GM21526 (cell line): Measurements from ENCODE around the gene STIM2.
A peak's percentile ranks its signal among the peaks of the same experiment; 100 is the strongest.

Experiments used
- ATAC-seq: cut with Tn5 transposase; IDR thresholded peaks from one replicate; pipeline ENCODE4 v1.9.1; 2021; ENCODE audit warnings: moderate library complexity; ENCODE audit not compliant: unreplicated experiment, low FRiP score

The STIM2 gene

DNA sequence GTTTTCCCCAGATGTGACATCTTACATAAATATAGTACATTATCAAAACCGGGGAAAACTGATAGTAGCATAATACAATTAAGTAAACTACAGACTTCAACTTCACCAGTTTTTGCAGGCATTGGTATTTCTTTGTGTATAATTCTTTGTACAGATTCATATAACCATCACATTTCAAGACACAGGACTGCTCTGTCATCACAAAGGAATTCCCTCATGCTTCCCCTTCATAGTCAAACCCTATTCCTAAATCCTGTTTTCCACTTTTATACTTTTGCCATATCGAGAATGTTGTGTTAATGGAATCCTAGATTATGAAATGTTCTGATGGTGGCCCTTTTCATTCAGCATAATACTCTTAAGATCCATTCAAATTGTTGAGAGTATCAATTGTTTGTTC lies 36.0 kb downstream of the STIM2 start:
- ATAC-seq, result no peak

DNA sequence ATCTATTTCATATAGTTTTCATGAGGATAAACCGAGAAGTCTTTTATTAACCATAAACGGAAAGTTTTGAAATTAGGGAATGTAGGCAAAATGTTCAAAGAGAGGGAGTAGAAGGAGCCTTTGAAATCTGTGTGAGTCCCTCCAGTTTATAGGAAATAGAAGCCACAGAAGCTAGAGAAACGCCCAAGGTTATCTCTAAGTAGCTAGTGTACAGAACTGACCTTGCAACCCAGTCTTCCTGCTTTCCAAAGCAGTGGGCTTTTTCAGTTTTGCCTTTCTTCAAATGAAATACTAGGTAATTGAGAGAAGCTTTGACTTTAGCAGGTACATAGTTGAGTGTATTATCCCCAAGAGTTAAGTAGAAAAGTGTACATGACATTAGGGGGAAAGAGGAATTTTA lies 39.4 kb downstream of the STIM2 start:
- no peak for ATAC-seq

DNA sequence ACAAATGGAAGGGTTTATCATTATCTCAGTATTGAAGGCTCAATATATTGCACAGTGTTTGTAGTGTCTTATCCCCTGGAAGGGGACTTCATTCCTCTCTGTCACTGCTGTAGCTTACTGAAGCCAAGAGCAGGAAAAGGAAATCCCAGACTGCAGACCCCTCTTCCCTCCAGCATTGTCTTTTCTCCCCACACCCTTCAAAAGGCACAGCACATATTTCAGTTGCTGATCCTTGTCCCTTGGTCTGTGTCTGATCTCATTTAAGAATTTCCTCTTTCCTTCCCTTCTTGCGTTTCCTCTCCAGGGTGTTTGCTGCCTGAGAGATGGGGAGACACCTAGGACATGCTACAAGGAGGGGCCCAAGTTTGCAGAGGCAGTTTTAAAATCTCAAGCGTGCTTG lies 40.1 kb downstream of the STIM2 start:
- ATAC-seq, result no peak

DNA sequence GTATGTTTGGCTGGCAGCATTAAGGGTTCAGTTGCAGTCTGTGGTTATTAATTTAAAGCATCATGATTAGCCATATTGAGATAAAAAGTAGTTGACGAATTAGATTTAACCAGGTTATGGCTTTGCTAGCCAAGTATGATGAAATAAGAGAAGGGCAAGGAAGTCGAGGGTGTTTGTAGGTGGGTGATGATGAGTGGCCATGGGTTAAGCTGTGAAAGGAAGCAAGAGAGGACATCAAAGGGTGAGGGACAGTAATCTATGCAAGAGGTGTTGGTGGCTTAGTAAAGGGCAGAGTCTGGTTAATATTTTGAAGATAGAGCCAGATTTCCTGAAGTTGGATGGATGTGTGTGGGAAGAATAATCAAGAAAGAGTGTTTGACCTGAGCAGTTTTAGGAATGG lies 44.5 kb downstream of the STIM2 start:
- ATAC-seq, result no peak

DNA sequence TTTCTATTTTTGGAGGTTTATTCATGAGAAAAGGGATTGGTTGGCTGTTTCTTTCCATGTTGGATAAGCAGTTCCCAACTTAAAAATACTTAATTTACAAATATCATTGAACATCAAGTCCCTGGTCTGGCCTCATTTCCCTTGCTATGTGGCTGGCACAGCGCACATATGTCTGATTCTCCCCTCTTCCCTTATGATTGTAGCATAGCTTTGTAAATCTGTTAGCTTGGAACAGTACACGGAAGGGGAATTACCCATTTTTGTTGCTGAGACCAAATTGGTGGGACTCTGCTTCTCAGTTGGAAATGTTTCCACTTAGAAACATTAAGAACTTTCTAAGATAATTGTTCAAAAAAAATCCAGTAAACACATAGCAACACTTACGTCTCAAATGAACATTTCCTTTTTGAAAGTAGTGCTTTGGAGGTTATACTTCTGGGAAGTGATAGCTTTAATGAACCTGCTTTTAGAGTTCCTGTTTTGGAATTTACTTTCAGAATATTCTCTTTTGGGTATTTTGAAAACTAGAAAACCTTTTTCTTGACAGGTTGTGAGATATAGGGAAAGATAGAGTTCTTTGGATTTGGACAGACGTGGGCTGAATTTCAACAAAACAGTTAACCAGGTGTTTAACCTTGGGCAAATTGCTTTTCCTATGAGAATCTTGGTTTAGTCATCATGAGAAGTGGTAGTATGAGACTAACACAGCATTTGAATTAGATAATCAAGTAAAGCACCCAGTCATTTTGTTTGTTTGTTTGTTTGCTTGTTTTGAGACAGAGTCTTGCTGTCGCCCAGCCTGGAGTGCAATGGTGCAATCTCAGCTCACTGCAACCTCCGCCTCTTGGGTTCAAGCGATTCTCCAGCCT lies 47.3 kb downstream of the STIM2 start:
- no peak for ATAC-seq

DNA sequence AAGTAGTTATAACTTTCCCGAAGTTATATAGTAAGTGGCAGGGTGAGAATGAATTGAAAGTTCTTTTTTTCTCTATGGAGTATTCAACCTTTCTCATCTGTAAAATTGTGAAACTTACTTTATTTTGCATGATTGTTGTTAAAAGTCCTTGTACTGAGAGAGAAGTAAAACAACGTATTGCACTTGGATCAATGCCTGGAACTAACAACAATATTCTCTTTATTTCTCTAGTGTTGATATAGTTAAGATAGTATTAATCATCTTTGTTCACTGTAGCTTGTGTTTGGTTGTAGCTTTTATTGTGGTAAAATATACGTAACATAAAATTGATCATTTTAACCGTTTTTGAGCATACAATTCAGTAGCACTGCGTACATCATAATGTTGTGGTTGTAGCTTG lies 48.7 kb downstream of the STIM2 start:
- ATAC-seq, result no peak

DNA sequence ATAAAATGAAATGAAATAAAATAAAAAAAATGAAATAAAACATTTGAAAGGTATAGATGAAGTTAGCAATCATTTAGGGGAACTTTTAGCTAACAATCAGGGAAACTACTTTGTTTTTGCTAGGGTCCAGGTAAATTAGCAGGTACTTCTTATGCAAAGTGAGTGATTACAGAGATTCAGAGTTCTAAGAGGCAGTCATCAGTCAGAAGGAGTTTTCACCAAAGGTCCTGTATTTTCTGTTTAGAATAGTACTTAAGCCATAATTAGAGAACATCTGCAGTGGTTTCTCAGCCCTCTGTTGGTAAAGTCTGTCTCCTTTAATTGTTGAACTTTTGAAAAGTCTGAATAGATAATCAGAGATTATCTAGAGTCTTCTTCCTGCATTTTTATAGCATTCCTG lies 50.6 kb downstream of the STIM2 start:
- ATAC-seq, result no peak

DNA sequence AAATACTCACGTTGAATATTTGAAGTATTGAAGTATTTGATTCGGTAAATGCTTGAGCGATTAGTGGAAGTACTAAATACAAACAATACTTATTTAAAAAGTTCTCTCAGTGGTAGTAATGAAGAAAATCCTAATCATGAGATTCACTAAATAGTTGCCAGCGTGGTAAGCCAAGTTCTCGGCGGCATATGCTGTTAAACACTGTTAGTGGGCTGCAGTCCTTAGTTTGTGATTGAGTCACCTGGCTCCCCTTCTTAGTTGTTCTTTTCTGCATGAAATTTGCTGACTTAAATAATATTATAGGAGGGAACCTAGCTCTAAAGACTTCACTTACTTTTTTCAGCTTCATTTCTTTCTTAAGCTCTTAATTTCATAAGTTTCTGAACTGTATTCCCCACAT lies 51.4 kb downstream of the STIM2 start:
- no peak for ATAC-seq

DNA sequence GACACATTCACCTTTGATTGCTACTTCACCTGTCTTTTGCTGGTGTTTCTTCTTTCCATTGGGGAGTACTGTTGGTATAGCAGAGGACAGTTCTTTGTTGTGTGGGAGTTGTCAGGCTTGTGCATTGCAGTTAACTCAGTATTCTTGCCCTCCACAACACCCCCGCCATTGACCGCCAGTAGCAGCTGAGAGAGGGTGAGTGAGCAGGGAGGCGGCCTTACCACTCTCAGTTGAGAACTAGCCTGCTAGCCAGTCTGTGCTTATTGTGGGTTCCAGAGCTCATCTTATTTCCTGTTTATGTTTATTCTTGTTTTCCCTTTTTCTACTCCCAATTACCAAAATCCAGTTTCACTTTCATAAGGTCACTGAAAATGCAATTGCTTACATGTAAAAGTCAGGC lies 52.2 kb downstream of the STIM2 start:
- no peak for ATAC-seq

DNA sequence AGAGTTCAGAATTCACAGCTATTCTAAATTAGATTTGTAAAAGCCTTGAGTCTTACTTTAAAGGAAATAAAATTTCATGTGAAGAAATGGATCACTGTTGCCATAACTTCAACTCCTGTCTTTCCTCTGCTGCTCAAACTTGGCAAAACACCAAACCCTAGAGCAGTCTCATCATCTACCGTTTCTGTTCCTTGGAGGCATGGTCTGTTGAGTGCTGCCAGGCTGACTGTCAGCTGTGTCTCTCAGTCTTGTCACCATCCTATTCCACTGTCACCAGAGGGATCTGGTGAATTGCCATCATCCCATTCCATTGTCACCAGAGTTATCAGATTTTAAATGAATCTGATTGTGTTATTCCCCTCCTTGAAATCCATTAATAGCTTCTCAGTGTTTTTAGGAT lies 55.6 kb downstream of the STIM2 start:
- no peak for ATAC-seq

DNA sequence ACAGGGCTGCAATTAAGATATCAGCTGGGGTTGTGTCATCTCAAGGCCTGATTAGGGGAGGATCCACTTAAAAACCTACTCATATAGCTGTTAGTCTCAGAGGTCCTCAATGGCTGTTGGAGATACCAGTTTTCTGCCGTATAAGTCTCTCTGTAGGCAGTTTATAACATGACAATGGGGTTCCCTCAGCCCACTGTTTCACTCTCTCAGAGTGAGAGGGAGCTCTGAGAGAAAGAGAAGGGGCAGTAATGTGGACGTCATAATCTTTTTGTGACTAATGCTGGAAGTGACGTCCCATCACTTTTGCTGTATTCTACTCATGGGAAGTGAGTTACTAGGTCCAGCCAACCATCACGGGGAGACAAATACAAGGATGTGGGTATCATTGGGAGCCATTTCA lies 70.3 kb downstream of the STIM2 start:
- ATAC-seq, result no peak

DNA sequence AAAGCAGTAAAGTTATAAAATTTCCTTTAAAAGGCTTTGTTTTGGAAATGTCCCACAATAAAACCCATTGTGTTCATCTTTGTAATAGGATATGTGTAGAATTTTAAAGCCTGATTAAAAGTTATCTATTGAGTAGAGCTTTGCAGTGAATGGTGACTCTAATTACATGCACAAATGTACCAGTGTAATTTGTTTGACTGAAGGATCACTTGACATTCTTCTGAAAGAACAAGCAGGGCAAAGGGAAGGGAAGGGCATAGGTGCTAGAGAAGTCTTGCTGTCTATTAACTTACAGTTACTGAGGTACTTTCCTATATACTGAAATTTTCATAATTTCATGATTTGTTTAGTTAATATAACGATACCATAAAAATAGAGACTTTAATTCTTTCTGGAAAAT lies 70.8 kb downstream of the STIM2 start:
- ATAC-seq, result no peak

DNA sequence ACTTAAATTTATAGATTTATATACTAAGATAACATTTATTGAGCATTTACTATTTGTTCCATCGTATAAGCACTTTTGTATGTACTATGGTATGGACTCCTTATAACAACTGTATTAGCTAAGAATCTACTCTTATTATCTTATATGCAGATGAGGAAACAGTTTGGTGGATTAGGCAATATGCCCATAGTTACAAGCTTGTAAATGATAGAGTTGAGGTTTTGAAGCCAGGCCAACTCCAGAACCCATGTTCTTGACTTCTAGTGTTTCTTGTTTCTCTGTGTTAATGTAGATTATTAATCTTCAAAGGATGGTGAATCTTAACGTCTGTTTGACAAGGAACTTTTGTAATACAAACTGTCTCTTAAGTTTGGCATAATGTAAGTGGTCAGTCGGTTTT lies 71.3 kb downstream of the STIM2 start:
- no peak for ATAC-seq

DNA sequence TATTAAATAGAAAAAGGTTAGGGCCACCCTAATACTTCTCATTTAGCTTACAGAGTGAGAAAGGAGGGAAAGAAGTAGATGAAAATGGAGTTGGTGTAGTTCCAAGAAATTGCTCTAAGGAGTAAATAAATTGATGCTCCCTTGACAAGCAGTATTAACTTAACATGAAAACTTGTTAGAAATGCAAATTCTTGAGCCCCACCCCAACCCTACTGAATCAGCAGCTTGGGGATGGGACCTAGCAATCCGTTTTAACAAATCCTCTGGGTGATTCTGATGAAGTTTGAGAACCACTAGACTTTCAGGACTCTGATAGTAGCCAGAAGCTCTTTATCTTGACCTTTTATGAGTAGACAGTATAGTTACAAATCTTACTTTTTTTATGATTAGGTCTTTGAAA lies 74.8 kb downstream of the STIM2 start:
- ATAC-seq, result no peak

DNA sequence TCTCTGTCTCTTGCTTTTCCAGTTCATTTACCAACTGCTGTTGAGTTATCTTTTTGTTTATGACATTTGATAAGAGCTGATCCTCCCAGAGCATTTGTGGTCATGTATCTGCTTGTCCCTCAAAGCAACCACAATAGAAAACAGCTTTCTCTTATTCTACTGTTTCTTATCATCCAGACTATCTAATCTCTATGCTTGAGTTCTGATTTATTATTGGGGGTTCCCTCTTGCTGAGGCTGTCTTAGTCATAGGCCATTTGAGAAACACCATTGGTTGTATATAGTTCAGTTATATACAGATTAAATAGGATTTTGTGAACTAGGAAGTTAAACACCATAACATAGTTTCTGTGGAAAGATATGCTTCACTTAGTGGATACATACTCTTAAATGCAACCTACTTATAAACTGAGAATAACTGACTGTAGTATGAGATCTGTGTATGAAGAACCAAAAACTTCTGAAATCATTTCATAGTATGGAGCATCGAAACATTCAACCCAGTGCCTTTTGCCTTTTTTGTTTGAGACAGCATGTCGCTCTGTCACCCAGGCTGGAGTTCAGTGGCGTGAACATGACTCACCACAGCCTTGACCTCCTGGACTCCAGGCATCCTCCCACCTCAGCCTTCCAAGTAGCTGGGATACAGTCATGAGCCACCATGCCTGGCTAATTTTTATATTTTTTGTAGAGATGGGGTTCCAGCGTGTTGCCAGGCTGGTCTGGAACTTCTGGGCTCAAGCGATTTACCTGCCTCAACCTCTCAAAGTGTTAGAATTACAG lies 75.8 kb downstream of the STIM2 start:
- ATAC-seq, result no peak

DNA sequence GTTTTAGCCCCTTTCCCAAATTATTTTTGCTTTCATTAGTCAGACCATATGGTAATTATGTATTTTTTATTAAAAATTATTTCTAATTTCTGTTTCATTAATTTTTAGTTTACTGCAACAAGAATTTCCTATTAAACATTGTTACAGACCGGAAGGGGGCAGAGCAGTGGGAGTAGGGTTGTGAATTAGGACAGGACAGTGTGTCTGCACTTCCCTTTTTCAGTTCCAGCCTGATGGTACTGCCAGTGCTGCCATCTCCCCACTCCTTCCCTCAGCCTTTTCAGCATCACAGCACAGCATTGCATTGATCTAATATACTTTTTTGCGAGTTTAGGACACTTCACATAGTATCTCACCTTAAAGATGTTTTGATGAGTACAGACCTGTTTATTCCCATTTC lies 76.5 kb downstream of the STIM2 start:
- ATAC-seq, result peak; percentile 52

DNA sequence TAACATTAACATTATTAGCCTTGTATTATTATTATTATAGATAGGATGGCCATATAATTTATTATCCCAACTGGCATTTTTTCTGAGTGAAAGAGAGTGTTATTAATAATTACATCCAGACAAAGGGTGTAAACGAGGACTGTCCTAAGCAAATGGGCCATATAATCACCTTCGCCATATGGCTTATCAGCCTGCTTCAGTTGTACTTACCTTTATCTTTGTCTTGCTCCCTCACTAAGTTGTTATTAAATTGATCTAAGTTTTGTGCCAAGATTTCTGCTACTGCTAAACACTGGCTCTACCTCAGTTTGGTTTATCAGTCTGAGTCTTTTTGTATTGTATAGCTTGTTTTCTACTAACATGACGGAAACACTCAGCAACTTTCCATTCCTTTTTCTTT lies 76.9 kb downstream of the STIM2 start:
- no peak for ATAC-seq

DNA sequence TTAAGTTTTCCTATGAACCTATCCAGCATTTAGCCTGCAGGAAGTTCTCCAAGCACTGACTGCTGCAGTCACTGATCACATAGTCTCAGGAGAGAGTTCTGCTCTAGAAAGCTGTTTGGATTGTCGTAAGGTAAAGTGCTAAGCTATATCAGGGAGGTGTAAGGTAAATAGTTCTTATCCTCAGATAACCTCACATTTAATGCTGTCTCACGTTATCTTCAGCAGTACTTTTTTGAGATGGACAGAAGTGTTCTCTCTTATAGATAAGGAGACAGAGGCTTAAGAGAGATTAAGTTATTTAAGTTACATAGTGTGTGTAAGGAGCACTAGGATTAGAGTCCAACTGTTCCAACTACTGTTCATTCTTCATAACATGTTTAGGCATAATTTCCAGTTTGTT lies 77.9 kb downstream of the STIM2 start:
- no peak for ATAC-seq

DNA sequence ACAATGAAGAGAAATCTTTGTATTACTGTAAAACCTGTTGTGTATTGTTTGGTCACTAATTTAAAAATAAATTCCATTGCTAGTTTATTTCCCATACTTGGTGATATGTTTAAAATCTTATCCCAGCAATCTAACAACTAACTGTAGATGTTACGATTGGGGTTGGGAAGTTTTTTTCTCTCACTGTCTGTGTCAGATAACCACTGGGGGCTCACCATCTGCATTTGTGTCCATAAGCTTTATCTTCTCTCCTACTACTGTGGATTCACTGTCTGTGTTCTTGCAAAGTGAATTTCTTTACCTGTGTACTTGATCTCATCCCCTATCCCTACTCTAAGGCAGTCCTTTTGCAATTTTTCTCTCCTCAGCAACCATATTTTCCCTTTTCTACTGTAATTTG lies 81.3 kb downstream of the STIM2 start:
- ATAC-seq, result no peak

DNA sequence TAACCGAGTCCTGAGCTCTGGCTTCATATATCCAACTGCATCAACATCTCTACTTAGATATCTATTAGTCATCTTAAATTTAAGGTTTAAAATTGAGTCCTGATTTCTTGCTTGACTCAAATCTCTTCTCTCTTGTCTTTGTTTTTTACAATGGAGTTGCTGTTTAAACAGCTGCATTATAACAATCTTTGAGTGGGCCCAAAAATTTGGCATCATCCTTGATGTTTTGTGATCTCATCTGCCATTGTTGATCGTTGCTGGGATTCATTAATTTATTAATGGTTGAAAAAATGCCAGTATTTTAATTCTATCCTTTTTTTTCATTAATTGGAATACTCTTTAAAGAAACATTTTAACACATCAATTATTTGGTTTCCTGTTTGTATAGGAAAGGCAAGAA lies 82.2 kb downstream of the STIM2 start:
- ATAC-seq, result no peak

DNA sequence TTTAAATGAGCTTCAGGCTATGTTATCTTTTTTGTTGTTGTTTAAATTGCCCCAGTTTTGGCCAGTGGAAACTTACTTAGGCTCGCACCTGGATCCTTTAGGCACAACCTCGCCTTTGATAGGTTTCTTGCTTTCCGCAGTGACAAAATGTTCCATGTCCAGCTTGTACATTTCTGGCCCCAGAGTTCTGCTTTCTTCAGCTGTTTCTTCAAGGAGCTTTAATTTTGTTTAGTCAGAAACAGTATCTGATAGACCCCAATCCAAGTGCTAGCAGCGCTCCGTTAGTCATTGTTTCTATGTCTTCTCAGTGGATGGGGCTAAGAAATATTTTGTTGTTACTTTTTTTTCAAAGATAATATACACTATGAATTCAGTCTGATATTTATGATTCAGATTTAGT lies 82.8 kb downstream of the STIM2 start:
- no peak for ATAC-seq

DNA sequence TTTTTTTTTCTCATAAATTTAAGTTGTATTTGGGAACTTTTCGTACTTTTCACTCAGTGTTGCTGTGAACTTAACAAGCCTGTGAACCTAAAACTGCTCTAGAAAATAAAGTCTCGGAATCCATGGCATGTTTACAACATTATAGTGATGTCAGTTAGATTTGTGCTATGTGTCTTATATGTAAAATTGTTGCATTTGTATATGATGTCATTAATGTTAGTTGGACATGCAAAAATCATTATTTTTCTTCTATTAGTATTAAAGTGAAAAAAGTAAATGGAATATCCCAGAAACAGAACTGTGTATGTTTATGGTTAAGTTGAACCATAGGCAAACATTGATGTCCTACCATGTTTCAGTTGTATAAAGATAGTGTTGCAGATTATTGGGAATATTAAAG lies 85.2 kb downstream of the STIM2 start:
- ATAC-seq, result no peak
